Endodermal cell (in vitro differentiated cells): ENCODE data around the gene CLSTN2. TPM values are rescaled to one million over a fixed set of nuclear protein-coding genes. Genes with fewer than 3 reads are reported as not detected.

Experiments
- DNase-seq: peaks from one replicate; pipeline ENCODE4 v3.0.0-alpha.2; 2017
- H3K27ac ChIP-seq: 2 replicates; pipeline ENCODE4 v1.5.1; 2013; ENCODE audit warnings: mild to moderate bottlenecking, low read depth, low read length, moderate library complexity
- H3K27me3 ChIP-seq: 2 replicates; pipeline ENCODE4 v1.6.1; 2013; ENCODE audit warnings: mild to moderate bottlenecking, low read length, moderate library complexity; ENCODE audit not compliant: insufficient read depth, control insufficient read depth, poor library complexity, severe bottlenecking
- H3K36me3 ChIP-seq: 2 replicates; pipeline ENCODE4 v1.7.0; 2013; ENCODE audit warnings: mild to moderate bottlenecking, low read length, moderate library complexity; ENCODE audit not compliant: control insufficient read depth, insufficient read depth
- H3K4me1 ChIP-seq: one replicate; pipeline ENCODE4 v1.7.0; 2013; ENCODE audit warnings: low read length; ENCODE audit not compliant: control insufficient read depth, insufficient read depth
- H3K4me3 ChIP-seq: 2 replicates; pipeline ENCODE4 v1.5.1; 2013; ENCODE audit warnings: mild to moderate bottlenecking, low read length, moderate library complexity
- H3K9ac ChIP-seq: 2 replicates; pipeline ENCODE4 v1.6.1; 2013; ENCODE audit warnings: mild to moderate bottlenecking, low read length, moderate library complexity; ENCODE audit not compliant: poor library complexity, severe bottlenecking; ENCODE audit errors: extremely low read depth
- H3K9me3 ChIP-seq: 2 replicates; pipeline ENCODE4 v1.6.1; 2013; ENCODE audit warnings: mild to moderate bottlenecking, low read length, moderate library complexity; ENCODE audit not compliant: control insufficient read depth
- H3K27ac Mint-ChIP-seq: 2 replicates; pipeline ENCODE4 v1.8.0; 2020; ENCODE audit warnings: mixed read lengths
- H3K27me3 Mint-ChIP-seq: 2 replicates; pipeline ENCODE4 v1.8.0; 2021; ENCODE audit warnings: mild to moderate bottlenecking, mixed read lengths; ENCODE audit not compliant: insufficient read depth
- H3K36me3 Mint-ChIP-seq: 2 replicates; pipeline ENCODE4 v1.8.0; 2020; ENCODE audit warnings: low read depth, mixed read lengths
- H3K4me1 Mint-ChIP-seq: 2 replicates; pipeline ENCODE4 v1.8.0; 2020; ENCODE audit warnings: mixed read lengths
- H3K4me3 Mint-ChIP-seq: 2 replicates; pipeline ENCODE4 v1.8.0; 2020; ENCODE audit warnings: mild to moderate bottlenecking, moderate library complexity, mixed read lengths
- H3K9me3 Mint-ChIP-seq: 2 replicates; pipeline ENCODE4 v1.8.0; 2020; ENCODE audit warnings: mild to moderate bottlenecking, mixed read lengths
- CTCF ChIP-seq: fragments of 200-600 bp; sonication (generic); conservative IDR thresholded peaks from 2 replicates; pipeline ENCODE4 v1.5.0; 2021; ENCODE audit warnings: antibody characterized with exemption, mild to moderate bottlenecking
- WGBS, 2 experiments: methylation state at CpG; one replicate each; pipeline versions ENCODE4 v1.1.5 to v1.1.7; 2013; ENCODE audit warnings: missing lambda C conversion rate in 2 of 2, mixed read lengths in 1 of 2; ENCODE audit not compliant: insufficient coverage in 1 of 2, insufficient read length in 1 of 2; 5-methylcytosine and 5-hydroxymethylcytosine counted together
- total RNA-seq, 2 donors: library from RNA; stranded (reverse); fragmentation: NEBNext Ultra II Directional in 1 of 2; extraction: Animal tissue kit (Norgen Biotek cat#: 25700) in 1 of 2; gene quantifications; 2 replicates in 1 of 2; 3 replicates in 1 of 2; pipeline ENCODE4 v1.2.1, GENCODE V29; 2021

The CLSTN2 gene
- total RNA-seq, 2 donors from 2014 or later: 0.13 to 0.42 TPM

GRCh38 chr3:140198242-140198641 lies 263.3 kb downstream of the CLSTN2 start:
- H3K36me3 Mint-ChIP-seq: no peaks in the 10 kb centered on the region
- no peak overlapping the region for H3K27ac Mint-ChIP-seq
- 91 to 93% methylated on average over 2 of the region's 2 CpGs for WGBS, 2 experiments
- Histone ChIP-seq H3K27ac (no peak overlapping the region), H3K27me3 (no peaks in the 10 kb centered on the region), H3K9ac (no peak overlapping the region), H3K4me1 (peaks cover 28% of the 10 kb centered on the region), H3K36me3 (no peaks in the 10 kb centered on the region), H3K9me3 (peaks cover 18% of the 10 kb centered on the region), H3K4me3 (no peak overlapping the region)
- no peak overlapping the region for H3K4me3 Mint-ChIP-seq
- peaks cover 53% of the 10 kb centered on the region for H3K4me1 Mint-ChIP-seq
- DNase-seq: no peak
- no peak for TF ChIP-seq CTCF
- H3K27me3 Mint-ChIP-seq: no peaks in the 10 kb centered on the region
- H3K9me3 Mint-ChIP-seq: peaks cover 3% of the 10 kb centered on the region

- peaks cover 59% of the 10 kb centered on the region for H3K4me1 Mint-ChIP-seq
- H3K27ac ChIP-seq: no peak overlapping the region
- DNase-seq: no peak
- H3K27me3 ChIP-seq: no peaks in the 10 kb centered on the region
- no peaks in the 10 kb centered on the region for H3K27me3 Mint-ChIP-seq
- no peaks in the 10 kb centered on the region for H3K36me3 ChIP-seq
- H3K4me1 ChIP-seq: peaks cover 31% of the 10 kb centered on the region
- H3K4me3 Mint-ChIP-seq: no peak overlapping the region
- no peak overlapping the region for H3K27ac Mint-ChIP-seq
- WGBS, 2 experiments: 86 to 93% methylated on average over 1 to 2 of the region's 2 CpGs
- TF ChIP-seq CTCF: no peak
- H3K9me3 Mint-ChIP-seq: no peaks in the 10 kb centered on the region
- no peak overlapping the region for H3K9ac ChIP-seq
- H3K36me3 Mint-ChIP-seq: no peaks in the 10 kb centered on the region
- peaks cover 10% of the 10 kb centered on the region for H3K9me3 ChIP-seq
- no peak overlapping the region for H3K4me3 ChIP-seq
These were observed 264.0 kb downstream of the CLSTN2 start for GRCh38 chr3:140199008-140199407.

GRCh38 chr3:140199743-140200142 lies 264.8 kb downstream of the CLSTN2 start:
- no peak for TF ChIP-seq CTCF
- no peak overlapping the region for H3K27ac ChIP-seq
- Mint-ChIP-seq H3K4me3 (no peak overlapping the region), H3K9me3 (no peaks in the 10 kb centered on the region), H3K27ac (no peak overlapping the region), H3K36me3 (no peaks in the 10 kb centered on the region), H3K4me1 (peaks cover 66% of the 10 kb centered on the region), H3K27me3 (no peaks in the 10 kb centered on the region)
- no peaks in the 10 kb centered on the region for H3K27me3 ChIP-seq
- peaks cover 3% of the 10 kb centered on the region for H3K9me3 ChIP-seq
- peaks cover 38% of the 10 kb centered on the region for H3K4me1 ChIP-seq
- WGBS, 2 experiments: 99 to 100% methylated on average over 1 to 2 of the region's 2 CpGs
- H3K9ac ChIP-seq: no peak overlapping the region
- no peak overlapping the region for H3K4me3 ChIP-seq
- no peak for DNase-seq
- no peaks in the 10 kb centered on the region for H3K36me3 ChIP-seq
